Activated effector memory CD4-positive, alpha-beta T cell treated with Interleukin-2 at 50 U/mL for 16 hours (primary cell): ENCODE data around the gene RSF1.
A peak's percentile ranks its signal among the peaks of the same experiment; 100 is the strongest.
"Not testable (repeated sequence)": the region's sequence is repeated elsewhere in the genome, so short reads cannot be mapped to it uniquely, and the experiment has no call there.

Experiments
- DNase-seq: peaks from one replicate; pipeline ENCODE4 v3.0.0-alpha.2; 2020

RSF1 gene

DNA sequence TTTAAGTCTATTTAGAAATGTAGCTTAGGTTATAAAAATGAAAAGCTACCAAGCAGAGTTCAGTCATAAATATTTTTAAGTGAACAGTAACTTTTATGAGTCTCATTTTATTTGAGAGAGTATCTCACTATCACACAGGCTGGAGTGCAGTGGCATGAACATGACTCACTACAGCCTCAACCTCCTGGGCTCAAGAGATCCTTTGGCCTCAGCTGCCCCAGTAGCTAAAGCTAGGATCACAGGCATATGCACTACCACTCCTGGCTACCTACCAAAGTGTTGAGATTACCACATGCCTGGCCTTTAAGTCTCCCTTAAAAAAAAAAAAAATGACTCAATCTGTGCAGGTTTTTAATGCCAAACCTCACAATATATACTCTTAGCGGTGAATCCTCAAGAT lies 148.3 kb downstream of the RSF1 start:
- DNase-seq, result no peak

DNA sequence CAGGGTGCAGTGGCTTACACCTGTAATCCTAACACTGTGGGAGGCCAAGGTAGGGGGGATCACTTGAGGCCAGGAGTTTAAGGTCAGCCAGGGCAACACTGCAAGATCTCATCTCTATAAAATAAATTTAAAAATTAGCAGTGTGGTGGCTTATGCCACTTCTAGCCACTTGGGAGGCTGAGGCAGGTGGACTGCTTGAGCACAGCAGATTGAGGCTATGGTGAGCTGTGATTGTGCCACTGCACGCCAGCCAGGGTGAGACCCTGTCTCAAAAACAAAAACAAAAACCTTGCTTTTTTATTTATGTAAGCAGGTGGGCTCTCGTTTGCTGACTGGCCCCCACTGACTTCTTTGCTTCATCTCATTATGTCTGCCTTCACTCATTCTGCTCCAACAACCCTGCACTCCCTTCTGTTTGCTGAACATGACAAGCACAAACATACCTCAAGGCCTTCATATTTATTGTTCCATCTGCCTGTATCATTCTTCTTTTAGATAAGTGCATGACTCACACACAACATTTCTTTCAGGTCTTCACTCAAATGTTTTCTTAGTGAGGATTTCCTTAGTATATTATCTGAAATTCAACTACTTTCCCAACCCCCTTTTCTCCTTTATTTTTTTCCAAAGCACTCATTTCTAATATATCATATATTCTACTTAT lies 150.5 kb downstream of the RSF1 start:
- DNase-seq, result no peak

DNA sequence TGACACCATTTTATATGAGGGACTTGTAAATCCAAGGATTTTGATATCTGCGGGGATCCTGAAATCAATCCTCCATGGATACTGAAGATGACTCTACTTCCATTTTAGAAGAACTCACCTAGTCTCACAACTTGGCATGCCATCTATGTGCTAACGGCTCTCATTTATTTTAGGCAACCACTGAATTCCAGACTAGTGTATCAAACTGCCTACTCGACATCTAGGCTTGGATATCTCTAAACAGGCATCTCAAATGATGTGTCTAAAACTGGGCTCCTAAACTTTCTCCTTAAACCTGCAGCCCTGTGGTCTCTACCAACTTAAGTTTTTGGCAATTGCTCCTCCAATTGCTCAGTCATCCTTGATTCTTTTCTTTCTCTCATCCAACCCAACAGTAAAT lies 151.8 kb downstream of the RSF1 start:
- no peak for DNase-seq

DNA sequence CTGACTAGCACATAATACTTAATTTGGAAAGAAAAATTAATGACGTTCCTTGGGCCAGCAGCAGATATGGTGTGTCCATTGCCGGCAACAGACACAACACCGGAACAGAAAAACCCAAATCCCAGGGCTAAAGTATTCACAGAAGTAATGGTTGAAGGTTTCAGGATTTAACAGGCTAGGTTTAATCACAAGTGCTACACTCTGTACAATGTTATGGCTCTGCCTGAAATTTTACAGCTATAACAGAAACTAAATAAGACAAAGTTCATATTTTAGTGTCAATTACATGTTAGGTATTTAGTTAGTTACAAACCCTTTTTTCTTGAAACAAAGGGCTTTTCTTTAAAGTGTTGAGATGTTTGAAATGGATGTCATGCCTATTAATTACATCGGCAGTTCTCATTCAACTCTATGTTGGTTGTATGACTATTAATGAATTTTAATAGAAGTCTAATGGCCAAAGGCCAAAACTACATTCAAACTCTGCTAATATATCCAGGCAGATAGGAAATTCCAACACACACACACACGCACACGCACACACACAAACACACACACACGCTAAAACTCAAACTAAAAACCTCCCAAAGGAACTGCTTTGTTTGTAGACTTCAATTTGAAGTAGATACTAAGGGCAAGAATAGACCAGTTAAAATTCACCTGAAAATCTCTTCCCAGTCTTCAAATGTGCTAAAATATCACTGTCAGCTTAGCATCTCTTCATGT lies 155.1 kb downstream of the RSF1 start:
- no peak for DNase-seq

DNA sequence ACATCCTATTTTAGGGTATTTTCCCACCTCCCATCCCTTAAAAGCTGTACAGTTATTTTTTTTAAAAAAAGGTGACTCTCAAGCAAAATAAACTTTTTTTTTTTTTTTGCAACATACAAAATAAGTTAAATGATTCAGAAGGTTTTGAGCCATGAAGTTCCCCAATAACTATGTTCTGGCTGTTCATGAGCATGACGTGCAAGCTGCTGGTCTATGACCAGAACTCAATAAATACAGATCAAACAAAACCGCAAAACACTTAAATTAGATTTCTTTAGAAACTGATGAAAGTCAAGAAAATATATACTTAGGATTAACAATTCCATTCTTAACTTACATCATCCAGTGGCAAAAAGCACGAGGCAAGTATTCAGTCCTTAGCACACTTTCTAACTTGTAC lies 158.9 kb downstream of the RSF1 start:
- no peak for DNase-seq

DNA sequence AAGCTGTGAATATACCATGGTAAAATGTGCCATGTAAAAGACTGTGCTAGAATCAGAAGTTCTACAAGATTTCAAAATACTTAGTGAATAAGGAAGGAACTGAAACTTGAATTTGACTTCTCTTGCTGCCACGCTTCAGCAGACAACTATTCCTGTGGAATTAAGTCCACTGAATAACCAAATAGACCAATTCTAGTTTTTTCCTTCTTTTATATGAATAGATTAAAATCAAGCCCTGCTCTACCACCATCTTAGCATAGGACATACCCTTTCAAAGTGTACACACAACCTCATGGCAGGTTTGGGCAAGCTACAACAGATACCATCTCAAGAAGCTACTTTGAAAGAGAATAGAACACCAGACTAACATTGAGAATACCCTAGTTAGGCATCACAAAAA lies 159.6 kb downstream of the RSF1 start:
- no peak for DNase-seq

DNA sequence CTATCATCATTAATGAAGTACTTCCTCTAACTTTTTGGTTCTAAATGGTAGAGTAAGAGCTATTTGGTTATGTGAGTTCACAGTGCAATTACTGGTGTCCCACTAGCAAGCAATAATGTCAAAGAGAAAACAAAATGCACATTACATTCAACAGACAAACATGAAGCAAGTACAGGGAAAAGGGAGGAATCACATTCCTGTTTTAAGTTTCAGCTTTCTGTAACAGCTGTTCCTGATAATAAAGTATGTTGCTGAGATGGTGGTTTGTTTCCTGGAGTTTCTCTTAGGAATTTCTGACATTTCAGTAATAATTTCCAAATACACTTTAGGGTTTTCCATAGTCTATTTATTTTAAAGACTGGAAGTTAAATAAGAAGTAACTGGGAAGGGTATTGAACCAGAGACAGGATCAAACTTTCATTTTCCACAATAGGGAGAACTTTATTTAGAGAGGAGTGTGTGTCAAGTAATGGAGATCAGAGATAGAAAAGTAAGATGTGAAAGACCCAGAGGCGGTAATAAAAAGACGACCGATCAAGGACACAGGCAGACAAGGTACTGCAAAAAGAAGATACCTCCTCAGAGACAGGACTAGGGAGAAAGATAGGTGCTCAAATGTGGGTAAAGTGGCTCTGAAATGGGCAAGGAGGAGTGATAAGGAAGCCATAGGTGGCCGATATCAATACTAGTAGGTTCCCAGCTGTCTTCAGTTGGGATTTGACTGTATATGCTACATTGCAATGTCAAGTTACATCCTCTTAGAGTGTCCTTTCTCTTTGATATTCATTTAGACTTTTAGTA lies 162.1 kb downstream of the RSF1 start:
- no peak for DNase-seq

DNA sequence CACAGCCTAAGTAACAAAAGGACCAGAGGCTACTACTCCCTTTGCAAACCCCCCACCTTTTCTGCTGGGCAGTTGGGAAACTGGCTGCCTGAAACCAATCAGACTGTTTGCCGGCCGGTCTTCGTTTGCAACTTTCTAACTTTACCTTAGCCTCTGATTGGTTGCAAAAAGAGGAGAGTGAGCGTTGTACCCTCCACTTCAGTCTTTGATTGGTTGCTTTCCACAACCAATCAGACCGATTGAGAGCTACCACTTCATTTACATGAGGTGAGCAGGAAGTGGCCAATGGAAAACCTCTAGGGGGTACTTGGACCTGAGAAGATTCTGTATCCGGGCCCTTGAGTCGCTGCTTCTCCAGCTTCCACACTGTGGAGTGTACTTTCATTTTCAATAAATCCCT lies 164.2 kb downstream of the RSF1 start:
- DNase-seq, result no peak

DNA sequence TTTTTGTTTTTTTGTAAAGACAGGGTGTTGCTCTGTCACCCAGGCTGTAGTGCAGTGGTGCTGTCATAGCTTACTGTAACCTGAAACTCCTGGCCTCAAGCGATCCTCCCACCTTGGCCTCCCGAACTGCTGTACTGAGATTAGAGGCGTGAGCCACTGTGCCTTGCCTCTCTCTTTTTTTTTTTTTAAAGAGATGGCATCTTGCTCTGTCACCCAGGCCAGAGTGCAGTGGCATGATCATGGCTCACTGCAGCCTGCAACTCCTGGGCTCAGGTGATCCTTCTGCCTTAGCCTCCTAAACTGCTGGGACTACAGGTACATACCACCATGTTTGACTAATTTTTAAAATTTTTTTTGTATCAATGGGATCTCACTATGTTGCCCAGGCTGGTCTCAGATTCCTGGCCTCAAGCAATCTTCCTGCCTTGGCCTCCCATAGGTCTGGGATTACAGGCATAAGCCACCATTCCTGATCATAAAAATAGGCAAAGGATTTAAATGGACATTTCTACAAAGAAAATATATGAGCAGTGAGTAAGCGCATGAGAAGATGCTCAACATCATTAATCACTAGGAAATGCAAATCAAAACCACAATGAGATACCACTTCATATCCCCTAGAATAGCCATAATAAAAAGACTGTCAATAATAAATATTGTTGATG lies 165.6 kb downstream of the RSF1 start:
- DNase-seq, result no peak

DNA sequence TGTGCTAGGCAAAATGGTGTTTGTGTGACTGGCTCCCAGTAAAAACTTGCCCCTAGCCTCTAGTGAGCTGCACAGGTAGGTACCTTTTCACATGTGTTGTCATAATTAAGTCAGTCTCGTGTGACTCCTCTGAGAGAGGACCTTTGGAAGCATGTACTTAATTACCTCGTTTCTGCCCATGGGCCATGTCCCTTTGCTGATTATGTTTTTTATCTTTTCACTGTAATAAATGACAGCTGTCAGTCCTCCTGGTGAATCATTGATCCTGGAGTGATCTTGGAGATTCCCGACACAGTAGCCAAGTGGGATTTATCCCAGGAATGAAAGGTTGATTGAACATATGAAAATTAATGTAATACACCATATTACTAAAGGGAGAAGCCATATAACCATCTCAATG lies 170.4 kb downstream of the RSF1 start:
- DNase-seq, result no peak

DNA sequence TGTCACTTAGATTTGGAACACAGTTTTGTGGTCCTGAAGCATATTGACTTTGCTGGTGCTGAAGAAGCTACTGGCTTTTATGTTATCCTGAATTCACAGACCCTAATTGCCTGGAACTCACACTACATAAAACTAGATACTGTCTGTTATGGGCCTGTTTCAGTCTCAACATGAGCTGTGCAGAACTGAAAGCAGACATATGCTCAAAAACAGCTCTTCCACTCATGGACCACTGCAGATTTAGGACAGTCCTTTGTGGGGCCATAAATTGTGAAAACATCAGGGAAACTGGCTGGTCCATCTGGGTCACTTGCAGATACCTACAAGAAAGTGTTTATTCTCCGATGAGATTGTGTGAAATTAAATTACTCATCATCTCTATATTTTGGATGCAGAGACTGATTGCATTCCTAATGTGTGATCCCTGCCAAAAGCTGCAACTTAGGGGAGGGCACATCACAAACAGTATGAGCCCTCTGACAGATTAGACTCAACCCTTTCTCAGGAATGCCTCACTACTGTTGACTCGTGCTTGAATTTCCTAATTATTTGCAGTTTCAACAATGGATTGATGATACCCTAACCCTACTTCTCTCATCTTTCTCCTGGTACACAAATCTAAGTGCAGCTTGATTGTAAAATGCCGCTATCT lies 172.7 kb downstream of the RSF1 start:
- DNase-seq, result no peak

DNA sequence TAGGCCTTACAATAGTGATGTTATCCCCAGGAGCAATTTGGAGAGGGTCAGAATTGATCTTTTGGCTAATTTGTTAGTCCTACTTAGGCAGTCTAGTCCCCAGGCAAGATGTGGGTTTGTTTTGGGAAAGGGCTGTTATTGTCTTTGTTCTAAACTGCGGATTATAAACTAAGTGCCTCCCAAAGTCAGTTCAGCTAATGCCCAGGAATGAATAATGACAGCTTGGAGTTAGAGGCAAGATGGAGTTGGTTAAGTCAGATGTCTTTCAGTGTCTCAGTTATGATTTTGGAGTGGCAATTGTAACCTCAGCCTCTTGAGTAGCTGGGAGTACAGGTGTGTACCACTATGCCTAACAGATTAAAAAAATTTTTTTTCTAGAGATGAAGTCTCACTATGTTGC lies 175.6 kb downstream of the RSF1 start:
- DNase-seq, result no peak

DNA sequence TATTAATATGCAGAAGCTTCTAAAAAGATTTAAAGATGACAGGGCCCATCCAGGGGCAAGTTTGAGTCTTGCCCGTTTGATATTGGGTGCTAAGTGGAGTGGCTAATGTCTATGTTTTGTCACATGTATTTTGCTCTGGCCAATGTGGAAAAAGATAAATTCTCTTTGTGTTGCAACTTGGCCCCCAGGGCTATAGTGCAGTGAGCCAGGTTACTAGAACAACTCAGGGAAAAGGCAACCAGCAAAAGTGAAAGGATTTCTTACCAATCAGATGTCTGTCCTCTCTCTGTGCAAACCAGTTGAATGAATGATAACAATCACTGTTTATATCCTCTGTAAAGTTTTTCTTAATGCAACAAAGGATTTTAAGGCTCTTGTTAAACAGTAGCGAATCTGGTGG lies 178.3 kb downstream of the RSF1 start:
- DNase-seq, result no peak

DNA sequence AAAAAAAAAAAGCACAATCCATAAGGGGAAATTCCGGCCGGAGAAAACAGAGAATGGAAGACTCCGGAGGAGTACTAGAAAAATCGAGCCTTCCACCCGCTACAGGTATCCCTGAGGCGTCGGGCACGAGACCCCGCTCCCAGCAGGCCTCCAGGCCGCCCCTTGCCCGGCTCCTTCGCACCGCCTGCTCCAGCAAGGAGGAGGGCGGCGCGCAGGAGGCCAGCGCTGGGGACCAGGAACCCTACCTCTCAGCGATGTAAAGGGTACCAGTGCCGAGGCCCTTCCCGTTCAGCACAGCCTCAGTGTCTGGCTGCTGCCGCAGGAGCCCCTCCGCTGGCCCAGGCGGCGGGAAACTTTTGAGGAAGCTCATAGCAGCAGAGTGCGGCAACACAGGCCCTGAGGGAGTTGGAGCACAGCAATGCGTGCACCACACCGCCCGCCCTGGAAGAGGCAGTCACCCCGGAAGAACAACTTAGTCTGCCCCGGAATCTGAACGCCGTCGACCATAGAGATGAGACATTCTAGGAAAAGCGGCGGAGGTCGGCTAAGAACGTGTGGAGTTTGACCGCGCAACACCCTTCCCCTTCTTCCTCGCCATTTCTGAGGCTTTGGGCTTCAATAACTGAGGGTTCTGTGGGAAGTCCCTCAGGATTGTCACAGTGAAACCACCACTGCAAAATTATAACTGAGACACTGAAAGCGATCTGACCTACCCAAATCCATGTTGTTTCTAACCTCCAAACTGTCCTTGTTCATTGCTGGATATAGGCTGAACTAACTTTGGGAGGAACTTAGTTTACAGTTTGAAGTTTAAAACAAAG lies 183.0 kb downstream of the RSF1 start, which contains the start of gene CLNS1A:
Gene CLNS1A, minus strand, starts transcription at position 450 of the 821 bp plus-strand sequence. Its CDS starts 80 bp downstream, at position 370.
- DNase-seq, result peak; percentile 76

DNA sequence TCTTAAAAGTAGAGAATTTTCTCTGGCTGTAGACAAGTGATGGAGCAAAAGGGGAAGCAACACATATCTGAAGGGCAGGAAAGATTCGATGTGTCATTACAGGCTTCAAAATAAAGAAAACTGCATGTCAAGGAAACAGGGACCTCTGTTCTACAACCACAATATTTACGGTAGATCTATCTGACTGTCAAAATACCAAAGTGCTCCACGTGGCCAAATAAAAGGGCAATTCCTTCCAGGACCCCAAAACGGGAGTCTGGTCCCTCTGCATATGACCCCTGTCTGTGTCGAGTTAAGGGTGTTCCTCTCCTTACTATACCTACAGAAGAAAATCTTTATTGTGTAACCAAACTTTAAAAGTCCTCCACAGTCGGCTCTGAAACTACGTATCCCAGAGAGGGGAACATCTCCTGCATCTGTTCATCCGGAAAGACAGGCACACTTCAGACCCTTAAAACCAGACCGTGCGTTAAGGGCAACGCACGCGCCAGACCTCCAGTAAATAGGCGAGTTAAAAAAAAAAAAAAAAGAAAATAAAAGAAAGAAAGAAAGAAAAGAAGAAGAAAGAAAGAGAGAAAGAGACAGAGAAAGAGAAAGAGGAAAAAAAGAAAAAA lies 183.7 kb downstream of the RSF1 start:
- no peak for DNase-seq

DNA sequence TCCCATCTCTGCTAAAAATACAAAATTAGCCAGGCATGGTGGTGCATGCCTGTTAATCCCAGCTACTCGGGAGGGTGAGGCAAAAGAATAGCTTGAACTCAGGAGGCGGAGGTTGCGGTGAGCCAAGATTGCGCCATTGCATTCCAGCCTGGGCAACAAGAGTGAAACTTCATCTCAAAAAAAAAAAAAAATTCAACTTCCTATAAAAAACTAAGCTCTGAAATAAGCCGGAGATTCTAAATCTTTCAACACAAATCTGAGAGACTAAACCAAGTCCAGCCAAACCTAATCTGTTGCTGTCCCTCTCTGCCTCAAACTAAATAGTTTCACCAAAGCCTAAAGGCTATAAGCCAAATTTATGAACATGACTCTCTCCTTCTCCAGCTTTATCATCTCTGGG lies 186.6 kb downstream of the RSF1 start:
- not testable (repeated sequence) for DNase-seq

DNA sequence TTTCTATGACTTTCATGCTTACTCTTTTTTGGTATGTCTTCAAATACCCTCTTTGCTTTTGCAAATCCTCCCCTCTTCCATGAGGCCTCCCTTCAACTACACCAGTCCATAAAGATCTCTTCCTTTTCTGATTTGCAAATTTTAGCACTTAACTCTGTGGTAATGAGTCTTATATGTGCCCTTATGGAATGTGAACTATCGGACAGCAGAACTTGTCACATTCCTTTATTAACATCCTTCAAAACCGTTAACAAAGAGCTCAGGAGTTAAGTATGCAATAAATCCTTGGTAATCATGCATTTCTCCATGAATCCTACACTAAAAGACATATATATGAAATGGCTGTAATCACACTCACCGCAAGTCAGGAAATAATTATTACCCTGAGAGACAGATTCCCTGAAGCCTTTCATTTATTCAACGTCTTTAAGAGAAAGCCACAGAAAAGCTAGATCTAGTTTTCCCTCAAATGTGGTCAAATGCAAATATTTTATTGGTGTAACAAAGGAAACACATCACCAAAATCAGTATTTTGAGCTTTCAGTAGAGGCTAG lies 190.3 kb downstream of the RSF1 start:
- no peak for DNase-seq

DNA sequence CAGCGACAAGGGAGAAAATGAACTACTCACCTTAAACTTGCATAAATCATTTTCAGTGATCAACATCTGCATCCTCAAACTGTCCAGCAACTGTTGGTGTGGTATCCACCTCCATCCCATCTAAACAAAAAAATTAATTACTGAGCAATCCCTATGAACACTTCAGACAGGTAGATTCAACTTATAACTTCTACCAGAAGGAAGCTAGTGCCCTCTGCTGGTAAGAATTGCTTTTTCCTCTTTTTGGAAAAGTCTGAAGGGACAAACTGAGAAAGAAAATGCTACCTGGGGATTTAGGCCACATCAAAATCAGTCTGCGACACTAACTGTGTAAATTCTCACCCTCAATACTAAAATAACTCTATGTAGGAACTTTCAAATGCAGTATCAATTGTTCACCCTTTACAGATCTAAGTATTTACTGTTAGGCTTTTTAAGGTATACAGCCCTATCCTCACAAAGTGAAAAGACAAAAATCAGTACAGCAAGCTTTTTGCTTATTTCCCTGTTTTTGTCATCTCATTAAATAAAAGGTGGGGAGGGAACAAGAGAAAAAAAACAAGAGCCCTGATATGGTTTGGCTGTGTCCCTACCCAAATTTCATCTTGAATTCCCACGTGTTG lies 200.8 kb downstream of the RSF1 start:
- no peak for DNase-seq

DNA sequence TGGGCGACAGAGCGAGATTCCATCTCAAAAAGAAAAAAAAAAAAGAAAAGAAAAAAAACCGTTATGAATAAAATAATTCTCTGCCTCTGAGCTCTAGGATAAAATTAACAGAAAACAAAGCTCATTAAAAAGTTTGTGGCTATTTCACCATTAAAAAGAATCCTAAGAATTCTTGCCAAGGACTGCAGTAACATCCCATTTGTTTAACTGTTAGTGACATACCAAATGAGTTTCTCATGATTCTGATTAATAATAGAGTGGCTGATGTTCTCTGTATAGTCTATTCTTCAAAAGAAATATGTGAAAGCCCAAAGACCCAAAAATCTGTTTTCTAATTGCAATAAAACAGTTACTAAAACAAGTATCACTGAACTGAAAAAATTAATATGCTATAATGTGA lies 202.6 kb downstream of the RSF1 start:
- no peak for DNase-seq

DNA sequence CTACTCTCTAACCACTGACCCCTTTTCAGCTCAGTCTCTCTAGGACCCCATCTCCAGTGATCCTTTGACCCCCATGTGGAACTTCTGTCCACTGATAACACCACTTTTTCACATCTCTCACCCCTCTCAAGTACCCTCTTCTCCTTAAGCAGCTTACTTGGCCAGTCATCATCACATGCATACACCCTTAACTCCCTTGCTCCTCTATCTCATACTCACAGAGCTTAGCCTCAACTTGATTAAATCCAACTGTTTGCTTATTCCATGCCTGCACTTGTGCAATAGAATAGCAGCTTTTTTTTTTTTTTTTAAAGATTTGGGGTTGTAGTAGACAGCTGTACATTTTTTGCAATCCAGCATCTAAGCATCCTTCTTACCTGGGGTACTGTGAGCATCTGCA lies 208.6 kb downstream of the RSF1 start:
- no peak for DNase-seq
